Stimulated activated CD4-positive, alpha-beta T cell treated with anti-CD3 and anti-CD28 coated beads, Interleukin-12 subunit alpha, Interleukin-12 subunit beta, amount 100 ng/mL, for 24 hours (primary cell): ENCODE results near the gene METTL5.
"Not testable (repeated sequence)": the region's sequence is repeated elsewhere in the genome, so short reads cannot be mapped to it uniquely, and the experiment has no call there.

Source experiments
- DNase-seq, 2 experiments: peaks; one replicate each; pipeline ENCODE4 v3.0.0-alpha.2; 2020; ENCODE audit warnings: low read depth in 2 of 2

Gene METTL5

DNA sequence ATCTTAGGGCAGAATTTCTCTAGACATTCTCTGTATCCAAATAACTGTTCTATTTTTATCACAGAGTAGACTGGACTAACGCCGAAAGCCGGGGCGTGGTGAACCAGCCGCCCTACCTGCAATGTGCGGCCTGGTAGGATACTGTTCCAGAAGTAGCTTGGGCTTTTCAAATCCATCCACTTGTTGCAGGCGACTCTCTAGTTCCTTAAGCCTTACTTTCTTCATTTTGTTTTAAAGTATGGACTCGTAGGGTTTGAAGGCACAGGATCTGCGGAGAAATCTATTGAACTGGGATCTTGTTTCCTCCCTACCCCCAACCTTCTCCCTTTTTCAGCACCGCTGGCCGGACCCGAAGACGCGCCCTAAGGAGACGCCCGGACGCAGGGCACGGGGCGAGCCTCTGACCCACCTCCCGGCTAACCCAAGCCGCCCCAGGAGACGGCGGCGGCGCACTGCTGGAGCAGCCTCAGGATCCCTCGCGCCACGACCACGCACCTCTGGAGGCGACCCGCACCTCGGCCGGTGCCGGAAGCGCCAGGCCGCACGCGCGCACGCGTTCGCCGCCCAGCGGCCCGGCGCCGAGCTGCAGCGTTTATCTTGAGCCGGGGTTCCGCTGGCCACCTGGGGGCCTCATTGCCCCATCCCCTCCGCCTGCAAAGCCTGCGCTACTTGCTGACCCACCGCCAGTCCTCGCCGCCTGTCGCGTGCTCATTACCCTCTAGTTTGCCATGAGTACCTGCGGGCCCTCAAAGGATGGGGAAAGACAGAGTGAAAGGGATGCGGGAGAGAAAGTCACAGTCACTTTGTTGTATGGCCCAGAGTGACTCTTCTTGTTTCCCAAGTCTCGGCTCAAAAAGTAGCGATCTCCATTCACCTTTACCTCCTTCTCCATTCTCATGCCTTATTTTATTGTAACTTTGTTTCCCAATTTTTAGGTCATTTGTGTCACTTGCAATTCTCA is at the start of gene METTL5:
Gene METTL5, minus strand, starts transcription at position 533 of the 961 bp plus-strand sequence. Its CDS starts 308 bp downstream, at position 225.
- peak; percentile 57 to 73 for DNase-seq

DNA sequence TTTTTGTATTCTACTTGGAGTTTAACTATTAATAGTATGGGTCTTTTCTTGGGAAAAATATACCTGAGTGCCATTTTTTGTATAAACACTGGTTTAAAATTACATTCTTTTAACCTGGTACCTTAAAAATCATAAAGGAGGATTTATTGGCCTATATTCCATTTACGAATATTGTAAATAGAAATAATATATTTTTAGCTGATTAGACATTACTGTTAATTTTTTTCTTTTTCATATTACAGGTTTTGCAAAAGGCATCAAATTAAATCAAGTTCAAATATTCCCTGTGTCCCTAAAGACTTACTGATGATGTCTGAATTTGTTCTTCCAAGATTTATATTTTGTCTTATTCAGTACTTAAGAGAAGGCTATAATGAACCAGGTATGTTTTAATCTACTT is 47.3 kb upstream of the METTL5 start:
- no peak for DNase-seq

DNA sequence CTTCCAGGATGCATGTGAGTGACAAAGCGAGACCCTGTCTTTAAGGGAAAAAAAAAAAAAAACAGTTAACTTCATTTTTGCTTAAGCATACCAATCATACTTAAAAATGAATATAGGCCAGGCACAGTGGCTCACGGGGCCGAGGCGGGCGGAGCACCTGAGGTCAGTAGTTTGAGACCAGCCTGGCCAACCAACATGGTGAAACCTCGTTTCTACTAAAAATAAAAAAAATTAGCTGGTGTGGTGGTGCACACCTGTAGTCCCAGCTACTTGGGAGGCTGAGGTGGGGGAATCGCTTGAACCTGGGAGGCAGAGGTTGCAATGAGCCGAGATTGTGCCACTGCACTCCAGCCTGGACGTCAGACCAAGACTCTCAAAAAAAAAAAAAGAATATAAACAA is 46.7 kb upstream of the METTL5 start:
- DNase-seq, result not testable (repeated sequence)

DNA sequence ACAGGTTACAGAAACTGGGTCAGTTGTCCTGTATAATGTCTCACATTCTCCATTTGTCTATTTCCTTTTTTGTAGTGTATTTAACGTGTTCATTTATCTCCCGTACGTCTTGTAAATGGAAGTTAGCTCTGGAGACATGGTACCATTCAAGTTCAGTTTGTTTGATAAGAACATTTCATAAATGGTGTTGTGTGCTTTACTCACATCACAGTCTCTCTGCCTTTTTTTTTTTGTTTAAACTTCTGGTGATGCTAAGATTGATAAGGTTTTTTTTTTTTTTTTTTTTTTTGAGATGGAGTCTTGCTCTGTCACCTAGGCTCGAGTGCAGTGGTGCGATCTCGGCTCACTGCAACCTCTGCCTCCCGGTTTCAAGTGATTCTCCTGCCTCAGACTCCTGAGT is 44.2 kb upstream of the METTL5 start:
- DNase-seq, result no peak

DNA sequence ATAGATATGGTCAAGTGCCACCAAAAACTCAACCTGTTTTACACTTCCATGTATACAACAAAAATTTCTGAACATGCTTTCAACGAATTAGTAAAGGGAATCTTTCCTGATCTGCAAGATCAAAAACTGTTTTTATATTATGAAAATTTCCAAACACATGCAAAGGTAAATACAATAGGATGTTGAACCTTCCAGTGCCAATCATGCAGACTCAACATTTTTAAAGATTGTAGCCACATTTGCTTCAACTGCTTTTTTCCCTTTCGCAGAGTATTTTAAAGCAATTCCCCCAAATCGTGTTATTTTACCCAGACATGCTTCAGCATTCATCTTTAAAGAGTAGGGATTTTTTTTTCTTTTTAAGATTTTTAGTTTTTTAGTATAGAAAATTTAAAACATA is 42.9 kb upstream of the METTL5 start:
- DNase-seq, result no peak

DNA sequence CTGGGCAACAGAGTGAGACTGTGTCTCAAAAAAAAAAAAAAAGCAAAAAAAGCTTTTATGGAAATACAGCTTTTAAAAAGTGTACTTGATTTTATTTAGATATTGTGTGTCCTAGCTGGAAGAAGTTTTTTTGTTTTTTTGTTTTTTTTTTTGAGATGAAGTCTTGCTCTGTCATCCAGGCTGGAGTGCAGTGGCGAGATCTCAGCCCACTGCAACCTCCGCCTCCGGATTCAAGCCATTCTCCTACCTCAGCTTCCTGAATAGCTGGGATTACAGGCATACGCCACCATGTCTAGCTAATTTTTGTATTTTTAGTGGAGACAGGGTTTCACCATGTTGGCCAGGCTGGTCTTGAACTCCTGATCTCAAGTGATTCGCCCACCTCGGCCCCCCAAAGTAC is 41.5 kb upstream of the METTL5 start:
- DNase-seq, result not testable (repeated sequence)

DNA sequence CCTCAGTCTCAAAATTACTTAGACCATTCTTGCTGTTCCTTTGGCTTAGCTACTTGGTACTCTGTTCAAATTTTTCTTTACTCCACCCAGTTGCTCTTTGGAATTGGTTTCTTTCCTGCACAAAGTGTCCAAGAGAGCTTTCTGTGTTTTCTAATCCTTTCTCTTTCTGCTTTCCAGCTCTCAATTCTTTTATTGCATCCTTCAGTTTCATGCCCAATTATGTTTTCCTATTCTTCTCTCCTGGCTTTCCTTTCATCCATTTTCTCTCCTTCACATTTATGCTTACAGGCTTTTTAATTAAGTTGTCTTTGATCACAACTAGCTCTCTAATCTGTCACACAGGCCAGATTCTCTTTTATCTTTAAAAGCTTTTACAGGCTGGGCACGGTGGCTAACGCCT is 40.8 kb upstream of the METTL5 start:
- DNase-seq, result no peak

DNA sequence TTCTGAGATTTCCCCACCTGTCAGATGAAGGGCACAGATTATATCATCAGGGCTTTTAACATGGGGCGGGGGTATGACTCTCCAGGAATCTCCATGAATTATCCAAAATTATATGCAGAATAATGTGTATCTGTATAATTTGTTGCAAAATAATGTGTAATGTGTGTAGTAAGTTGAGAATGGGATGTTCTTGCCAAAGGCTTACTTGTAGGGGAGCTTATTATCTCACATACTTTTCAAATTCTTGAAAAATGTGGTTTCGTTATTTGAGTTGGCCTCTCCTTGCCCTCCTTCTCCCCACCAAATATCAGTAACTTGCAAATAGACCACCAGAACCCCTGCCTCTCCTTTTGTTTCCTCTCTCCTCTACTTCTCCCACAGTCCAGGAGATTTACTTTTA is 38.1 kb upstream of the METTL5 start:
- DNase-seq, result no peak

DNA sequence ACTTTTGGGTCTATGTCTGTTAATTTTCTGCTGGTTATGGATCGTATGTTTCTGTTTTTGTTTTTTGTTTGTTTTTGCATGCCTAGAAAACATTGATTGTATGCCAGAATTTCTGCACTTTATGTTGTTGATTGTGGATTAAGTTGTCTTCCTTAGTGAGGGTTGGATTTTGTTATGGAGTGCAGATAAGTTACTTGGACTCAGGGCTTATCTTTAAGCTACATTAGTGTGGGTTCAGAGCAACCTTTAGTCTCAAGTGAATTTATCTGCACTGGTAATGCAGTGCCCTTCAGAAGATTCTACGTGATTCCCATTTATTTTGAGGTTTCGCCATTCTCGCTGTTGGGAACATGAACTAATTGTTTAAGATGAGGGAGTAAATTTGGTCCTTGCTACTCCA is 35.4 kb upstream of the METTL5 start:
- no peak for DNase-seq

DNA sequence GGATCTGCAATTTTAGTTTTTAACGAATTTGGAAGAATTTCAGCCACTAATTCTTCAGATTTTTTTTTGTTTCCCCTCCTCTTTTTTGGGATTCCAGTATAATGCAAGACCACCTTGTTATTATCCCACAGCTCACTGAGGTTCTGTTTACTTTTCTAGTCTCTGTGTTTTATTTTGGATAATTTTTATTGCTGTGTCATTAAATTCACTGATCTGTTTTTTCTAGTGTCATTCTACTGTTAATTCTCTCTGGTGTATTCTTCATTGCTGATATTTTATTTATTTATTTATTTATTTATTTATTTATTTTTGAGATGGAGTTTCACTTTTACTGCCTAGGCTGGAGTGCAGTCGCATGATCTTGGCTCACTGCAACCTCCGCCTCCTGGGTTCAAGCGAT is 34.7 kb upstream of the METTL5 start:
- DNase-seq, result no peak

DNA sequence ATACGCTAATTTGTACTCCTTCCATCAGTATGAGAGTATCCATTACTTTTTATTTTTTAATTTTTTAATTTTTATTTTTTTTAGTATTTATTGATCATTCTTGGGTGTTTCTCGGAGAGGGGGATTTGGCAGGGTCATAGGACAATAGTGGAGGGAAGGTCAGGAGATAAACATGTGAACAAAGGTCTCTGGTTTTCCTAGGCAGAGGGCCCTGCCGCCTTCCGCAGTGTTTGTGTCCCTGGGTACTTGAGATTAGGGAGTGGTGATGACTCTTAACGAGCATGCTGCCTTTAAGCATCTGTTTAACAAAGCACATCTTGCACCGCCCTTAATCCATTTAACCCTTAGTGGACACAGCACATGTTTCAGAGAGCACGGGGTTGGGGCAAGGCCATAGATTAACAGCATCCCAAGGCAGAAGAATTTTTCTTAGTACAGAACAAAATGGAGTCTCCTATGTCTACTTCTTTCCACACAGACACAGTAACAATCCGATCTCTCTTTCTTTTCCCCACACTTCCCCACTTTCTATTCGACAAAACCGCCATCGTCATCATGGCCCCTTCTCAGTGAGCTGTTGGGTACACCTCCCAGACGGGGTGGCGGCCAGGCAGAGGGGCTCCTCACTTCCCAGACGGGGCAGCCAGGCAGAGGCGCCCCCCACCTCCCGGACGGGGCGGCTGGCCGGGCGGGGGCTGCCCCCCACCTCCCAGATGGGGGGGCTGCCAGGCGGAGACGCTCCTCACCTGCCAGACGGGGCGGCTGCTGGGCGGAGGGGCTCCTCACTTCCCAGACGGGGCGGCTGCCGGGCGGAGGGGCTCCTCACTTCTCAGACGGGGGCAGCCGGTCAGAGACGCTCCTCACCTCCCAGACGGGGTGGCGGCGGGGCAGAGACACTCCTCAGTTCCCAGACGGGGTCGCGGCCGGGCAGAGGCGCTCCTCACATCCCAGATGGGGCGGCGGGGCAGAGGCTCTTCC is 30.9 kb upstream of the METTL5 start:
- not testable (repeated sequence) for DNase-seq

DNA sequence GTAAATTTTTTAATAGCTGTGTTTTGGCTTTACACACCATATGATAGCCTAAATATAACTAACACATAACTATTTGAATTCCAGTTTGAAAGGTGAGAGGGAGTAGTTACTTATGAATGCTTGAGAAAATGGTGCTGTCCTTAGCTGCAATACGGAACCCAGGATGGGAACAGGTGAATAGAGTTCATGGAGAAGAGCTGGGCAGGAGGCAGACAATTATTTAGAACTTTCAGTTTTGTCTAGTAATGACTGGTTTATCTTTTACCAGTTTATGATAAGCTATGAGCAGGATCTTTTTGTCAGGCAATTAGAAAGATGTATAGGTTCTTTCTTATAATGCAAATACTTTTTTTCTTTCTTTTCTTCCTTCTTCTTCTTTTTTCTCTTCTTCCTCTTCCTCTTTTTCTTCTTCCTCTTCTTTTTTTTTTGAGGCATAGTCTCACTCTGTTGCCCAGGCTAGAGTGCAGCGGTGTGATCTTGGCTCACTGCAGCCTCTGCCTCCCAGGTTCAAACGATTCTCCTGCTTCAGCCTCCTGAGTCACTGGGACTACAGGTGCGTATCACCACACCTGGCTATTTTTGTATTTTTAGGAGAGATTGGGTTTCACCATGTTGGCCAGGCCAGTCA is 28.4 kb upstream of the METTL5 start:
- DNase-seq, result no peak

DNA sequence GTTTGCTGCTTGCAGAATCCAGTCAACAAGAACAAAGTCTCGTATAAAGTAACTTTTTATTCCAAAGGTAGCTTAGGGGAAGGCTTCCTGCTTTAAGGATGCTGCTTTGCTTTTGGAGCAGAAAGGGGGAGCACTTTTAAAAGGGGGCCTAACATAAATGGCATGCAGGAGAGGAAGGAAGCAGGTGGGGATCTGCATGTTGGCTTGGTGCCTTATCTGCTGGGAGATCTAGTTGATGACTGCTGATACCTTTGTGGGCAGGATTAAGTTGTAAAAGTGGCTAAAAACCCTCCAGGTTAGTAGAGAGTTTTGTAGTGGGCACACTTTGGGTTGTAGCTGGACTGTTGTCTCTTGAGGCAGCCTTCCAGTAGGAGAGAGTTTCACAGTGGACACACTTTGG is 25.0 kb upstream of the METTL5 start:
- DNase-seq, result no peak

DNA sequence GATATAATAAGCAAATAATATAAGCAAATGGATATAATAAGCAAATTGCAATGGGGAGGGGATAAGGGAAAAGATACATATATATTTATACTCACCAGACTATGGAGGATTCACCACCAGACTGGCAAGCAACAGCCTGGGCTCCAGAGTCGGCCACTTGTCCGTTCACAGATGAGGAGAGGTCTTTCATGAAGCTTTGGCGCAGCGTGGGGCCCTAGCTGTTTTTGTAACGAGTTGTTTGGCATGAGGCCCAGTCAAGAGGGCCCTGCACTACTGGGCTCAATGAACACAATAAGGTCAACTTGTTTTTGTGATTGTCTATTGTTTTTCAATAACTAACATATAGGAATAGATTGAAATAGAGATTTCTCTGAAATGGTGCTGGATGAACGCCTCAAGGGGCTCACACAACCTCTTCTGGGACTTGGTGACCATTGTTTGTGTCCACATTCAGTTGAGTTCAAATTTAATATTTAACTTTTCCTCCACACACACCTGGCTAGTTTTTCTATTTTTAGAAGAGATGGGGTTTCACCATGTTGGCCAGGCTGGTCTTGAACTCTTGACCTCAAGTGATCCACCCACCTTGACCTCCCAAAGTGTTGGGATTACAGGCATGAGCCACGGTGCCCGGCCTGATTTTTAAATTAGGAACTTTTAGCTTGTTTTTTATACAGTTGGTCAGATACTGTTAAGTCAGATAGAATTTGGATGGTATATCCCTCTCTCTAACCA is 24.4 kb upstream of the METTL5 start:
- not testable (repeated sequence) for DNase-seq

DNA sequence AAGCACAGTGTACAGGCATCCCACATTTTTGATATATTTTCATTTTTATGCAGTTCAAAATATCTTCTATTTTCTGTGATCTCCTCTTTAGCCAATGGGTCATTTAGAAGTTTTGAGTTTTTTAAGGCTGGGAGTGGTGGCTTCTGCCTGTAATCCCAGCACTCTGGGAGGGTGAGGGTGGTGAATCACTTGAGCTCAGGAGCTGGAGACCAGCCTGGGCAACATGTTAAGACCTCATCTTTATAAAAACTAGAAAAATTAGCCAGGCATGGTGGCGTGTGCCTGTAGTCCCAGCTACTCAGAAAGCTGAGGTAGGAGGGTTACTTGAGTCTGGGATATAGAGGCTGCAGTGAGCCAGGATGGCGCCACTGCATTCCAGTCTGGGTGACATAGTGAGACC is 20.3 kb upstream of the METTL5 start:
- DNase-seq, result no peak

DNA sequence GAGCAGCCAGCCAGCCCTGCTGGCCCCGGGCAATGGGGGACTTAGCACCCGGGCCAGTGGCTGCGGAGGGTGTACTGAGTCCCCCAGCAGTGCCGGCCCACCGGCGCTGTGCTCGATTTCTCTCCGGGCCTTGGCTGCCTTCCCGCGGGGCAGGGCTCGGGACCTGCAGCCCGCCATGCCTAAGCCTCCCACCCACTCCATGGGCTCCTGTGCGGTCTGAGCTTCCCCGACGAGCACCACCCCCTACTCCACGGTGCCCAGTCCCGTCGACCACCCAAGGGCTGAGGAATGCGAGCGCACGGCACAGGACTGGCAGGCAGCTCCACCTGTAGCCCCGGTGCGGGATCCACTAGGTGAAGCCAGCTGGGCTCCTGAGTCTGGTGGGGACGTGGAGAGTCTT is 16.9 kb upstream of the METTL5 start:
- not testable (repeated sequence) for DNase-seq

DNA sequence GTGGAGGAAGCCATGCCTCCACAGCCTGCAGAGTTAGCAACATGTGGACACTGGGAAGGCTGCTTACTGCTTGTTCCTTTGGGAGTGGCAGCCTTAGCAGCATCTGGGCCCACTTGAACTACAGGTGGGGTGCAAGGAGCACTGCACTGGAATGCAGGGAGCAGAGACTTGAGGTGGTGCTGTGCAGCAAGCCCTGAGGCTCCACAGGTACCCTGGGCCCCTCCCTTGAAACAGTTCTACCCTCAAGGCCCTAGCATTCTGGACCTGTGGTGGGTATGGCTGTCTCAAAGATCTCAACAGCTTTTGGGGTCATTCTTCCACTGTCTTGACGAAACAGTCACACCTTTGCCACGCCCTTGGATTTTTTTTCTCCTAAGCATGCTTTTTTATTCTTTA is 16.0 kb upstream of the METTL5 start:
- no peak for DNase-seq

DNA sequence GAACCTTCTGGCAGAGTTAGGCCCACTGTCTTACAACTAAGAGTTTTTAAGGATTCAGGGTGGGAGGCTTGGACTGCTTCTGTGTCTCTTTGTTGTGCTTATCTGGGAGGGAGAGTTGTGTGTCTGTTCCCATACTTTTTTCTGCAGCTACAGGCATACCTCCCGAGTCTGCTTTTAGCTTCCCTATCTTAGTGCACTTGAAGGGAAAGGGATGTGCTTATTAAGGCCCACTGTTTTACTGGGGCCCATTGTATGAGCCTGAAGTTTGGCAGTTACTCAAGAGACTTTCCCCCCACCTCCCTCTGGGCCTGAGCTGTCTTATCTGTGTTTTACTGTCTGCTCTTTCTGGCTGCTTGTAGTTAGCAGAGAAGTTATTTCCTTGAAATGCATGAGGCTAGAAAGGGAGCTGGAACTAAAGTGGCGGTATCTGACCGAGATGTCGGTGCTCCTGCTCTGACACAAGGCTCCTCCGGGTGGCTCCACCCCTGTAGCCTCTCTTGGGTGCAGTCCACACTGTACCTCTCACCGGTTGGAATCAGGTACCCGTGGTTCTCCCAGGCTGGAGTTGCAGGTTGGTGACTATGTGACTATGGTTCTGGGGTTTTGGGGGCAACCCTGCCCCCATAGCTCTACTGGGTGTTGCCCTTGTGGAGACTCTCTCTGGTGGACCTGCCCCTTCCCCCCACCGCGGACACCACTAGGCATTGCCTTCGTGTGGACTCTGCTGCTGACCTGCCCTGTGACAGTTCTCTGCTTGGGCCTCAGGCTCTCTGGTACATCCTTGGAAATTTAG is 15.4 kb upstream of the METTL5 start:
- no peak for DNase-seq

DNA sequence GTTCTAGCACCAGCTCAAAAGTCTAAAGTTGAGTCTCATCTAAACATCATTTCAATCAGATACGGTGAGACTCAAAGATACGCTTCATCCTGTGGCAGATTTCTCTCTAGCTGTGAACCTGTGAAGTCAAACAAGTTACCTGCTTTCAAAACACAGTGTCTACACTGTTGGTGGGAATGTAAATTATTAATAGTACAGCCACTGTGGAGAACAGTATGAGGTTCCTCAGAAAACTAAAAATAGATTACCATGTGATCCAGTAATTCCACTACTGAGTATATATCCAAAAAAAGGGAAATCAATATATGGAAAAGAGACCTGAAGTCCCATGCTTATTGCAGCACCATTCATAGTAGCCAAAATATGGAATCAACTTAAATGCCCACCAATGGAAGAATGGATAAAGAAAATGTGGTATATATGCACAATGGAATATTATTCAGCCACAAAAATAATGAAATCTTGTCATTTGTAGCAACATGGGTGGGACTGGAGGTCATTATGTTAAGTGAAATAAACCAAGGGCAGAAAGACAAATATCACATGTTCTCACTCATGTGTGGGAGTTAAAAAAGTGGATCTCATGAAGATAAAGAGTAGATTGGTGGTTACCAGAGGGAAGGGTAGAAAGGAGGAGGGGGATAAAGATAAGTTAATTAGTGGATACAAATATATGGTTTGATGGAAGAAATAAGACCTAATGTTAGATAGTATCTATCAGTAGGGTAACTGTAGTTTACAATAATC is 14.2 kb upstream of the METTL5 start:
- DNase-seq, result no peak

DNA sequence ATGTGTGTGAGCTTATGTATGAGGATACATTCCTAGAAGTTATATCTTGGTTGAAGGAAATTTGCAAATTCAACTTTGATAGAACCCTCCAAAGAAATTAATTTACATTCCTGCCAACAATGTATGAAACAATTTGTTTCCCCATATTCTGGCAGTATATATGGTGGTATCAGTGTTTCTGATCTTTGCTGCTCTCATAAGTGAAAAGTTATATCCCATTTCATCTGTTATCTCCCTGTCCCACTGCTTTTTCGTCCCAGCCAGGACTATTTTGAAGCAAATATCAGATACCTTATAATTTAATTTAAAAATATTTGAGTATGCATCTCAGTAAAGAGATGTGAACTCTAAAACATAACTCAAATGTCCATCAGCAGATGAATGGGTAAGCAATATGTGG is 9.7 kb upstream of the METTL5 start:
- no peak for DNase-seq
